Heart left ventricle (tissue), 13 donors: Measurements from ENCODE around the gene HEBP2.

Experiments
- POLR2A ChIP-seq, 2 donors: fragments of 450-650 bp; IDR thresholded peaks; one replicate each; pipeline ENCODE4 v1.6.1; 2017; ENCODE audit warnings: antibody characterized with exemption in 2 of 2, mild to moderate bottlenecking in 2 of 2, moderate library complexity in 2 of 2
- TF ChIP-seq, protein P1 (sequence below), 12 donors: fragments of 200-600 bp; sonication (generic) in 4 of 12; IDR thresholded peaks; one replicate each; pipeline versions ENCODE4 v1.5.0 to v1.8.0; 2018 to 2022; ENCODE audit warnings: antibody characterized with exemption in 12 of 12, mild to moderate bottlenecking in 5 of 12
- donor health status: ischemic (EF 13 %, LVEDD 7.1; RV severe dilation, severe dysfunction).
- donor health status: DM: no; HTN: yes; CAD: no.
- donor health status: DM: no; HTN: no; CAD: no.
- donor health status: ischemic (EF 25% LVEDD 6.9; RV normal size, moderate dysfunction).
- donor health status: ischemic (EF 25% LVEDD 5.7; RV mildly dilated, moderate dysfunction).
- donor health status: ischemic (EF 35%, LVEDD 5.7; RV mildly dilated, moderate dysfunction).
- donor health status: nonischemic (EF 11% LVEDD 7.7; RV severe dilation, severe dysfunction).
- donor health status: DM: yes; HTN: yes; CAD: no.
- donor health status: PGD.
- donor health status: ischemic (EF 29% LVEDD 5.4; RV normal size, mild dysfunction).
- donor health status: nonischemic (EF 23%, LVEDD 6.1; RV moderate dilation, normal function).

DNA sequence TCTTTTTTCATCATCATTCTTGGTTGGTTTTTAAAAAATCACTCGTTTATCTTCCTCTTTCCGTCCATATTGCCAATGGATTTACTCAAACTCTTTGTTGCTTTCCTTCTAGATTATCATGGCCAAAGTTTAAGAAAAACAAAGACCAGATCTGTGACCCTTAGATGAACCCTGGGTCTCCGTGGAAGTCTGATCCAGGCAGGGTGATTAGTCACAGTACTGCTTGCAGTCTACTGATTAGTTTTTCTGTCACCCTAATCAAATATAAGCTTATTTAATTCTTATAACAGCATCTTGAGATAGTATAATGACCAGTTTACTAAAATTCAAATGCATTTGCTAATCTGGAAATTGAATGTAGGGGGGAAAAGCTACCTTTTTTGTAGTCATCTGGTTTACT, 32.3 kb upstream of the HEBP2 start:
- TF ChIP-seq, protein P1, sequence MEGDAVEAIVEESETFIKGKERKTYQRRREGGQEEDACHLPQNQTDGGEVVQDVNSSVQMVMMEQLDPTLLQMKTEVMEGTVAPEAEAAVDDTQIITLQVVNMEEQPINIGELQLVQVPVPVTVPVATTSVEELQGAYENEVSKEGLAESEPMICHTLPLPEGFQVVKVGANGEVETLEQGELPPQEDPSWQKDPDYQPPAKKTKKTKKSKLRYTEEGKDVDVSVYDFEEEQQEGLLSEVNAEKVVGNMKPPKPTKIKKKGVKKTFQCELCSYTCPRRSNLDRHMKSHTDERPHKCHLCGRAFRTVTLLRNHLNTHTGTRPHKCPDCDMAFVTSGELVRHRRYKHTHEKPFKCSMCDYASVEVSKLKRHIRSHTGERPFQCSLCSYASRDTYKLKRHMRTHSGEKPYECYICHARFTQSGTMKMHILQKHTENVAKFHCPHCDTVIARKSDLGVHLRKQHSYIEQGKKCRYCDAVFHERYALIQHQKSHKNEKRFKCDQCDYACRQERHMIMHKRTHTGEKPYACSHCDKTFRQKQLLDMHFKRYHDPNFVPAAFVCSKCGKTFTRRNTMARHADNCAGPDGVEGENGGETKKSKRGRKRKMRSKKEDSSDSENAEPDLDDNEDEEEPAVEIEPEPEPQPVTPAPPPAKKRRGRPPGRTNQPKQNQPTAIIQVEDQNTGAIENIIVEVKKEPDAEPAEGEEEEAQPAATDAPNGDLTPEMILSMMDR (IDR thresholded peaks at IDR 0.05) = no peak
- TF ChIP-seq POLR2A (IDR thresholded peaks at IDR 0.05) = no peak
